Neural cell (in vitro differentiated cells): ENCODE data around the gene CAMK2G. TPM values are rescaled to one million over a fixed set of nuclear protein-coding genes. Genes with fewer than 3 reads are reported as not detected.

Source experiments
- H2AFZ ChIP-seq: fragments of 200-600, 300-800 bp; sonication (generic), shearing (Covaris generic); 2 replicates; pipeline ENCODE4 v1.6.0; 2014; ENCODE audit warnings: low read depth, mild to moderate bottlenecking, antibody characterized with exemption, low read length, moderate library complexity
- H3F3A ChIP-seq: fragments of 200-600 bp; shearing (Covaris generic); 2 replicates; pipeline ENCODE4 v1.6.1; 2016; ENCODE audit warnings: mild to moderate bottlenecking, moderate library complexity, mixed read lengths, antibody characterized with exemption, low read length; ENCODE audit not compliant: insufficient read depth, poor library complexity, severe bottlenecking
- H3K27ac ChIP-seq: fragments of 200-600, 300-800 bp; sonication (generic), shearing (Covaris generic); 2 replicates; pipeline ENCODE4 v1.5.1; 2014; ENCODE audit warnings: mild to moderate bottlenecking, low read length, moderate library complexity
- H3K27me3 ChIP-seq: fragments of 300-800, 200-600 bp; sonication (generic), shearing (Covaris generic); 2 replicates; pipeline ENCODE4 v1.6.0; 2014; ENCODE audit warnings: mild to moderate bottlenecking, low read depth, low read length, moderate library complexity; ENCODE audit not compliant: insufficient read depth
- H3K36me3 ChIP-seq: fragments of 300-800, 200-600 bp; sonication (generic), shearing (Covaris generic); 2 replicates; pipeline ENCODE4 v1.5.1; 2014; ENCODE audit warnings: mild to moderate bottlenecking, antibody characterized with exemption, low read length, moderate library complexity; ENCODE audit not compliant: insufficient read depth
- H3K4me2 ChIP-seq: fragments of 300-800, 200-600 bp; sonication (generic), shearing (Covaris generic); 2 replicates; pipeline ENCODE4 v1.6.0; 2014; ENCODE audit warnings: mild to moderate bottlenecking, low read length
- H3K4me3 ChIP-seq: fragments of 300-800, 200-600 bp; sonication (generic), shearing (Covaris generic); 2 replicates; pipeline ENCODE4 v1.5.1; 2014; ENCODE audit warnings: mild to moderate bottlenecking, low read length, moderate library complexity
- H3K79me2 ChIP-seq: fragments of 200-600 bp; shearing (Covaris generic); replicated peaks from 2 replicates; pipeline ENCODE4 v1.6.0; 2014; ENCODE audit warnings: mild to moderate bottlenecking, low read length, moderate library complexity; ENCODE audit not compliant: insufficient read depth
- H3K9ac ChIP-seq: fragments of 300-800, 200-600 bp; sonication (generic), shearing (Covaris generic); 2 replicates; pipeline ENCODE4 v1.6.1; 2016; ENCODE audit warnings: mild to moderate bottlenecking, low read length, mixed read lengths
- H3K9me2 ChIP-seq: fragments of 200-600 bp; shearing (Covaris generic); 2 replicates; pipeline ENCODE4 v1.6.1; 2016; ENCODE audit warnings: mild to moderate bottlenecking, low read length, mixed read lengths; ENCODE audit not compliant: insufficient read depth
- H3K9me3 ChIP-seq: fragments of 200-600, 300-800 bp; sonication (generic), shearing (Covaris generic); 2 replicates; pipeline ENCODE4 v1.6.1; 2016; ENCODE audit warnings: mild to moderate bottlenecking, mixed run types, low read length, moderate library complexity, mixed read lengths
- H4K20me1 ChIP-seq: fragments of 200-600 bp; shearing (Covaris generic); 2 replicates; pipeline ENCODE4 v1.6.1; 2016; ENCODE audit warnings: mild to moderate bottlenecking, mixed run types; ENCODE audit not compliant: insufficient read depth
- EP300 ChIP-seq: fragments of 450-650 bp; conservative IDR thresholded peaks from 2 replicates; pipeline ENCODE4 v1.6.1; 2014; ENCODE audit warnings: antibody characterized with exemption, mild to moderate bottlenecking, moderate library complexity; ENCODE audit not compliant: poor library complexity, severe bottlenecking
- EZH2 ChIP-seq: fragments of 200-600, 300-800 bp; shearing (Covaris generic), sonication (generic); IDR thresholded peaks from 2 replicates; pipeline ENCODE4 v1.6.1; 2014; ENCODE audit warnings: antibody characterized with exemption, low read length, borderline replicate concordance, mild to moderate bottlenecking; ENCODE audit not compliant: insufficient read depth, poor library complexity, severe bottlenecking
- MXI1 ChIP-seq: fragments of 450-650 bp; conservative IDR thresholded peaks from 2 replicates; pipeline ENCODE4 v1.6.1; 2014; ENCODE audit warnings: antibody characterized with exemption, mild to moderate bottlenecking; ENCODE audit not compliant: poor library complexity, severe bottlenecking
- POLR2AphosphoS5 ChIP-seq: IDR thresholded peaks from 2 replicates; pipeline ENCODE4 v1.6.1; 2012
- RAD21 ChIP-seq: fragments of 450-650 bp; conservative IDR thresholded peaks from 2 replicates; pipeline ENCODE4 v1.6.1; 2014; ENCODE audit warnings: antibody characterized with exemption, mild to moderate bottlenecking, moderate library complexity
- SMC3 ChIP-seq: fragments of 450-650 bp; conservative IDR thresholded peaks from 2 replicates; pipeline ENCODE4 v1.6.1; 2014; ENCODE audit warnings: antibody characterized with exemption, mild to moderate bottlenecking, moderate library complexity; ENCODE audit not compliant: poor library complexity
- TAF1 ChIP-seq: IDR thresholded peaks from 2 replicates; pipeline ENCODE4 v1.6.1; 2012; ENCODE audit warnings: low read depth
- polyA plus RNA-seq: library from polyadenylated mRNA; depleted of rRNA; stranded (reverse); fragments of >200 nt; gene quantifications from 2 replicates; pipeline ENCODE4 v1.2.3, GENCODE V29; 2014
- TF ChIP-seq, protein P1 (sequence below): fragments of 450-650 bp; IDR thresholded peaks from 2 replicates; pipeline ENCODE4 v1.5.1; 2014; ENCODE audit warnings: antibody characterized with exemption, mild to moderate bottlenecking, moderate library complexity; ENCODE audit not compliant: poor library complexity, severe bottlenecking
- TF ChIP-seq, protein P2 (sequence below): IDR thresholded peaks from 2 replicates; pipeline ENCODE4 v1.6.1; 2012; ENCODE audit warnings: borderline replicate concordance

The CAMK2G gene
- polyA plus RNA-seq, 1 donor from 2014 or later, result 55.4 TPM

DNA sequence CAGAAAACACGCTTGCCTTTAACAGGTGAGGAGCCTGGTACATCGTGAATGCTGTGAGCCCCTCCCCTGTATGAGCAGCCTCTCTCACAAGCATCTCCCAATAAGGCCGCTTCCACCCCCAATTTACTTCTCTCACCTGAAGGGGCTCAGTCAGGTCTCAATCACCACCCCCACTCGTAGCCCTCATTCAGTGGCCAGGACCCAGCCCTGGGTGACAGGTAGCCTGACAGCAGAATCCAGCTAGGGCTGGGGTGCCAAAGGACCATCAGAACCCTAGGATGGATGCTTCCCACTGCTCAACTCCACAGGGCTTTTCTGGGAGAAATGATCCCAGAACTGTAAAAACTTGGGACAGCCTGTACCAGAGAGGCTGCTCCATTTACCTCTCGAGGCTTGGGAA, 56.5 kb downstream of the CAMK2G start:
- Histone ChIP-seq H3K36me3 (no peaks in the 10 kb centered on the region), H3K9me3 (no peaks in the 10 kb centered on the region), H3K9ac (no peak overlapping the region), H3K27me3 (no peaks in the 10 kb centered on the region), H3K9me2 (no peaks in the 10 kb centered on the region), H3F3A (no peaks in the 10 kb centered on the region), H3K4me3 (no peak overlapping the region), H3K4me2 (no peak overlapping the region), H4K20me1 (no peaks in the 10 kb centered on the region), H3K27ac (no peak overlapping the region), H3K79me2 (no peaks in the 10 kb centered on the region), H2AFZ (no peak overlapping the region)
- no peak for TF ChIP-seq RAD21
- no peak for TF ChIP-seq EP300
- no peak for TF ChIP-seq SMC3
- TF ChIP-seq, protein P1, sequence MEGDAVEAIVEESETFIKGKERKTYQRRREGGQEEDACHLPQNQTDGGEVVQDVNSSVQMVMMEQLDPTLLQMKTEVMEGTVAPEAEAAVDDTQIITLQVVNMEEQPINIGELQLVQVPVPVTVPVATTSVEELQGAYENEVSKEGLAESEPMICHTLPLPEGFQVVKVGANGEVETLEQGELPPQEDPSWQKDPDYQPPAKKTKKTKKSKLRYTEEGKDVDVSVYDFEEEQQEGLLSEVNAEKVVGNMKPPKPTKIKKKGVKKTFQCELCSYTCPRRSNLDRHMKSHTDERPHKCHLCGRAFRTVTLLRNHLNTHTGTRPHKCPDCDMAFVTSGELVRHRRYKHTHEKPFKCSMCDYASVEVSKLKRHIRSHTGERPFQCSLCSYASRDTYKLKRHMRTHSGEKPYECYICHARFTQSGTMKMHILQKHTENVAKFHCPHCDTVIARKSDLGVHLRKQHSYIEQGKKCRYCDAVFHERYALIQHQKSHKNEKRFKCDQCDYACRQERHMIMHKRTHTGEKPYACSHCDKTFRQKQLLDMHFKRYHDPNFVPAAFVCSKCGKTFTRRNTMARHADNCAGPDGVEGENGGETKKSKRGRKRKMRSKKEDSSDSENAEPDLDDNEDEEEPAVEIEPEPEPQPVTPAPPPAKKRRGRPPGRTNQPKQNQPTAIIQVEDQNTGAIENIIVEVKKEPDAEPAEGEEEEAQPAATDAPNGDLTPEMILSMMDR, result no peak

DNA sequence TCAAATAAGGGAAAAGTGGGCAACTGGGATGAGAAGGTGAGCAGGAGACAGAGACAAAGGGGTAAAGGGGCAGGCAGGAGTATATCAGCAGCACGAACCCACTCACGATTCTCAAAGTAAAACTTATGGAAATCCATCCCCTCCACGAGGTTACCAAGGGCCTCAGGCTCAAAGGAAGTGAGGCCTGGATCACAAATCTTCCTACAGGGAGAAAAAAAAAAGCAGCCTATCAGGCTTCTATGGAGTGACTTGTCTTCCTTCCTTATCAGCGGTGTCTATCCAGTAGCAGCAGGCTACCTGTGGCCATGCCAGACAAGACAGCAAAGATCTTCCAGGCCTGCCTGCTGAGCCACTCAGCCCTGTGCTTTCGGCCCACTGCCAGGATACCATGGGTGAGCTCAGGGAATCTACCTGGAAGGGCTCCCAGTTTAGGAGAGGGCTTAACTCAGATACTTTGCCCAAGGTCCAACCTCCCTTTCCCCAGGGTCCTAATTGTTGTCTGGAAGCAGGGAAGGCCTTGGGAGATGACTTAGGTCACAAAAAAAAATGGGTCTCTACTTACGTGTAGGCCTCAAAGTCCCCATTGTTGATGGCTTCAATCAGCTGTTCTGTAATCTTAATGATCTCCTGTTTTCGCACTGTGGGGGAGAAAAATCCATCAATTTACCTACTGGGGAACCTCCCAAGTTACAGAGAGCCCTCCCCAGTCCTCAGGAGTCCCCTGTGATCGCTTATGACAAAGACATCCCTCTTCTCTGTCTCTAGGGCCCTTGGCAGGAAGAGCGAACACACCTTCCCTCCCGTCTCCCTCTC, 57.2 kb downstream of the CAMK2G start:
- Histone ChIP-seq H4K20me1 (no peaks in the 10 kb centered on the region), H3K27ac (no peak overlapping the region), H3K27me3 (no peaks in the 10 kb centered on the region), H3K79me2 (no peaks in the 10 kb centered on the region), H3F3A (no peaks in the 10 kb centered on the region), H2AFZ (no peak overlapping the region), H3K9ac (no peak overlapping the region), H3K4me3 (no peak overlapping the region), H3K36me3 (no peaks in the 10 kb centered on the region), H3K9me2 (no peaks in the 10 kb centered on the region), H3K9me3 (no peaks in the 10 kb centered on the region), H3K4me2 (no peak overlapping the region)
- TF ChIP-seq TAF1, result no peak
- no peak for TF ChIP-seq RAD21
- no peak for TF ChIP-seq POLR2AphosphoS5
- TF ChIP-seq MXI1, result no peak
- TF ChIP-seq SMC3, result no peak
- no peak for TF ChIP-seq EP300
- TF ChIP-seq, protein P1, result no peak
- TF ChIP-seq EZH2, result no peak

DNA sequence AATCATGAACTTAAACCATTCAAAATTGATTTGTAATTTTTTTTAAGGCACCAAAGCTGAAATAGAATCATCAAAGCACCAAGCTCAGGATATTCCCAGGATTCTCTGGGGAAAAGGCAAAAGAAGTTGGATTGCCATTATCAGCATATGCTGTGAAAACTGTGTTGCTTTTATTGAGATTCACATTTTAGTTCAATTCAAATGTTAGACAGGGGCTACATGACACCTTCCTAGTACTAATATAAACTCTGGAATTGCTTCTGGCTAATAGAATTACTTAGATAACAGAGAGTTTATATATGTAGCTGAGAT, 58.7 kb downstream of the CAMK2G start:
- no peak for TF ChIP-seq TAF1
- TF ChIP-seq SMC3, result no peak
- TF ChIP-seq POLR2AphosphoS5, result no peak
- no peak for TF ChIP-seq MXI1
- TF ChIP-seq, protein P1, result no peak
- no peak for TF ChIP-seq EZH2
- TF ChIP-seq, protein P2, sequence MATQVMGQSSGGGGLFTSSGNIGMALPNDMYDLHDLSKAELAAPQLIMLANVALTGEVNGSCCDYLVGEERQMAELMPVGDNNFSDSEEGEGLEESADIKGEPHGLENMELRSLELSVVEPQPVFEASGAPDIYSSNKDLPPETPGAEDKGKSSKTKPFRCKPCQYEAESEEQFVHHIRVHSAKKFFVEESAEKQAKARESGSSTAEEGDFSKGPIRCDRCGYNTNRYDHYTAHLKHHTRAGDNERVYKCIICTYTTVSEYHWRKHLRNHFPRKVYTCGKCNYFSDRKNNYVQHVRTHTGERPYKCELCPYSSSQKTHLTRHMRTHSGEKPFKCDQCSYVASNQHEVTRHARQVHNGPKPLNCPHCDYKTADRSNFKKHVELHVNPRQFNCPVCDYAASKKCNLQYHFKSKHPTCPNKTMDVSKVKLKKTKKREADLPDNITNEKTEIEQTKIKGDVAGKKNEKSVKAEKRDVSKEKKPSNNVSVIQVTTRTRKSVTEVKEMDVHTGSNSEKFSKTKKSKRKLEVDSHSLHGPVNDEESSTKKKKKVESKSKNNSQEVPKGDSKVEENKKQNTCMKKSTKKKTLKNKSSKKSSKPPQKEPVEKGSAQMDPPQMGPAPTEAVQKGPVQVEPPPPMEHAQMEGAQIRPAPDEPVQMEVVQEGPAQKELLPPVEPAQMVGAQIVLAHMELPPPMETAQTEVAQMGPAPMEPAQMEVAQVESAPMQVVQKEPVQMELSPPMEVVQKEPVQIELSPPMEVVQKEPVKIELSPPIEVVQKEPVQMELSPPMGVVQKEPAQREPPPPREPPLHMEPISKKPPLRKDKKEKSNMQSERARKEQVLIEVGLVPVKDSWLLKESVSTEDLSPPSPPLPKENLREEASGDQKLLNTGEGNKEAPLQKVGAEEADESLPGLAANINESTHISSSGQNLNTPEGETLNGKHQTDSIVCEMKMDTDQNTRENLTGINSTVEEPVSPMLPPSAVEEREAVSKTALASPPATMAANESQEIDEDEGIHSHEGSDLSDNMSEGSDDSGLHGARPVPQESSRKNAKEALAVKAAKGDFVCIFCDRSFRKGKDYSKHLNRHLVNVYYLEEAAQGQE, result no peak
- TF ChIP-seq EP300, result no peak
- no peak for TF ChIP-seq RAD21
- H3K9ac ChIP-seq, result no peak overlapping the region
- H2AFZ ChIP-seq, result no peak overlapping the region
- no peaks in the 10 kb centered on the region for H3K36me3 ChIP-seq
- H4K20me1 ChIP-seq, result no peaks in the 10 kb centered on the region
- H3K4me2 ChIP-seq, result no peak overlapping the region
- no peaks in the 10 kb centered on the region for H3K9me2 ChIP-seq
- H3K27ac ChIP-seq, result no peak overlapping the region
- H3K79me2 ChIP-seq, result peaks cover 2% of the 10 kb centered on the region
- no peak overlapping the region for H3K4me3 ChIP-seq
- no peaks in the 10 kb centered on the region for H3F3A ChIP-seq
- H3K9me3 ChIP-seq, result no peaks in the 10 kb centered on the region
- H3K27me3 ChIP-seq, result no peaks in the 10 kb centered on the region
